ENCODE measurements around the gene STXBP6. TPM values are rescaled to one million over a fixed set of nuclear protein-coding genes. Genes with fewer than 3 reads are reported as not detected.

The STXBP6 gene
- polyA plus RNA-seq, 1 donor (not counting 4 experiments of a cell fraction or from before 2014, with no cell fraction given), result 1.4 TPM

DNA sequence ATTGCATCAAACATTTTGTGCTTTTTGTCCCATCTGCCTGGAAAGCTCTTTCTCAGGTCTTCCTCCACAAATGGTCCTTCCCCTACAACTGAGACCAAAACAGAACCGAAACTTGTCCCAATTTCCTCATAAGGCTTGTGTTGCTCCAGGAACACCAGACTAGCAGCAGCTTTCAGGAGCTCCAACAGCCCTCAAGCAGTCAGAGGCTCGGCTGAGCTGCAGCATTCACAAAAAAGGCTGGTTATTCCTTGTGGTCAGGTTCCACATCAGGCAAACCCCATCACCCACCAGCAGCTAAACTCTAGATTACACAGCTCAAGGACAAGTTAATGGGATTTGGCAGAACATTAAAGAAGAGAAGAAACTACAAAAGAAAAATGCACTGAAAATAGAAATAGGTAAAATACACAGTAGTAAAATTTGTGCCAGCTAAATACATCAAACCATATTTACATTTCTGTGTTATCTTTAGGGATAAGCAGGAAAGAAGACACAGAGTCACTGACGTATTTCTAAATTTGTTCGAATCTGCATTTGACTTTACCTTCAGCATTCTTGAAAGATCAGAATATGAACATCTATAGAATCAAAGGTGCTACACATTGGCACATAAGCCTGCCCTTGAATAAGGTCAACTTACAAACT is 141.2 kb downstream of the STXBP6 start:
- TF ChIP-seq CTCF (optimal IDR thresholded peaks at IDR 0.05 in 1 of 3, IDR thresholded peaks at IDR 0.05 in 1 of 3, conservative IDR thresholded peaks at IDR 0.05 in 1 of 3; ENCODE audit: extremely low read depth in 1 of 3, insufficient read depth in 2 of 3, low read length in 3 of 3), result no peak
- TF ChIP-seq EZH2 (IDR thresholded peaks at IDR 0.05; ENCODE audit: low read length), result no peak
- no peaks in the 10 kb centered on the region for H3K9me3 ChIP-seq (ENCODE audit: control insufficient read depth, low read depth, low read length)
- H3K4me2 ChIP-seq (ENCODE audit: control insufficient read depth, extremely low read depth, insufficient read depth, low read depth, low read length), result no peak overlapping the region
- H3K79me2 ChIP-seq (ENCODE audit: control insufficient read depth, insufficient read depth, low read length), result no peaks in the 10 kb centered on the region
- no peak overlapping the region for H3K4me3 ChIP-seq (ENCODE audit: control insufficient read depth in 2 of 3, extremely low read depth in 1 of 3, insufficient read depth in 2 of 3, low read depth in 1 of 3, low read length in 3 of 3)
- no peaks in the 10 kb centered on the region for H3K27me3 ChIP-seq (ENCODE audit: control insufficient read depth, extremely low read depth, insufficient read depth, low read length)
- no peaks in the 10 kb centered on the region for H4K20me1 ChIP-seq (ENCODE audit: control insufficient read depth, extremely low read depth, insufficient read depth, low read length)
- no peaks in the 10 kb centered on the region for H3K4me1 ChIP-seq (ENCODE audit: control insufficient read depth, extremely low read depth, insufficient read depth, low read length)
- FAIRE-seq (no peak), DNase-seq (ENCODE audit: low read depth, low spot score) (no peak)
- H3K36me3 ChIP-seq (ENCODE audit: control insufficient read depth in 2 of 2, extremely low read depth in 1 of 2, insufficient read depth in 2 of 2, low read length in 2 of 2), result no peaks in the 10 kb centered on the region
- no peak overlapping the region for H2AFZ ChIP-seq (ENCODE audit: control insufficient read depth, low read length)
- dilution Hi-C loops (cut with MboI; ENCODE audit: extremely low pct_ligation_motif_present, low sequenced_read_pairs), result no loop called here
- H3K27ac ChIP-seq (ENCODE audit: control insufficient read depth, insufficient read depth, low read length), result no peak overlapping the region
- H3K9ac ChIP-seq (ENCODE audit: control insufficient read depth, extremely low read depth, insufficient read depth, low read length), result no peak overlapping the region
- H3K9me1 ChIP-seq (ENCODE audit: control insufficient read depth, extremely low read depth, insufficient read depth, low read length), result no peaks in the 10 kb centered on the region

DNA sequence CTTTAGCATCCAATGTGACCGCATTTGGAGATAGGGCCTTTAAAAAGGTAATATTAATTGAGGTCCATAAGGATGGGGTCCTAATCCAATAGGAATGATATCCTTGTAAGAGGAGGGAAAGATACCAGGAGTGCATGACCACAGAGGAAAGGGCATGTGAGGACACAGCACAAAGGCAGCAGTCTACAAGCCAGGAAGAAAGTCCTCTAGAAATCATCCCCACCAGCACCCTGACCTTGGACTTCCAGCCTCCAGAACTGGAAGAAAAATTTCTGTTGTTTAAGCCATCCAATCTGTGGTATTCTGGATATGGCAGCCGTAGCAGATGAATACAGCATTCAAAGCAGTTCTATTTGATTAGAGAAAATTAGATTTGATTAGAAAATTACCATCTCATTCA is 145.4 kb downstream of the STXBP6 start:
- FAIRE-seq (no peak), DNase-seq (ENCODE audit: low read depth, low spot score) (no peak)
- no peaks in the 10 kb centered on the region for H3K9me3 ChIP-seq (ENCODE audit: control insufficient read depth, low read depth, low read length)
- no peaks in the 10 kb centered on the region for H3K79me2 ChIP-seq (ENCODE audit: control insufficient read depth, insufficient read depth, low read length)
- no peaks in the 10 kb centered on the region for H3K36me3 ChIP-seq (ENCODE audit: control insufficient read depth in 2 of 2, extremely low read depth in 1 of 2, insufficient read depth in 2 of 2, low read length in 2 of 2)
- no peaks in the 10 kb centered on the region for H3K9me1 ChIP-seq (ENCODE audit: control insufficient read depth, extremely low read depth, insufficient read depth, low read length)
- H3K4me3 ChIP-seq (ENCODE audit: control insufficient read depth in 2 of 3, extremely low read depth in 1 of 3, insufficient read depth in 2 of 3, low read depth in 1 of 3, low read length in 3 of 3), result no peak overlapping the region
- no peak for TF ChIP-seq EZH2 (IDR thresholded peaks at IDR 0.05; ENCODE audit: low read length)
- TF ChIP-seq CTCF (optimal IDR thresholded peaks at IDR 0.05 in 1 of 3, IDR thresholded peaks at IDR 0.05 in 1 of 3, conservative IDR thresholded peaks at IDR 0.05 in 1 of 3; ENCODE audit: extremely low read depth in 1 of 3, insufficient read depth in 2 of 3, low read length in 3 of 3), result no peak
- H3K27me3 ChIP-seq (ENCODE audit: control insufficient read depth, extremely low read depth, insufficient read depth, low read length), result no peaks in the 10 kb centered on the region
- dilution Hi-C loops (cut with MboI; ENCODE audit: extremely low pct_ligation_motif_present, low sequenced_read_pairs), result no loop called here
- H3K27ac ChIP-seq (ENCODE audit: control insufficient read depth, insufficient read depth, low read length), result no peak overlapping the region
- no peak overlapping the region for H2AFZ ChIP-seq (ENCODE audit: control insufficient read depth, low read length)
- H3K4me1 ChIP-seq (ENCODE audit: control insufficient read depth, extremely low read depth, insufficient read depth, low read length), result peaks cover 6% of the 10 kb centered on the region
- no peak overlapping the region for H3K9ac ChIP-seq (ENCODE audit: control insufficient read depth, extremely low read depth, insufficient read depth, low read length)
- H4K20me1 ChIP-seq (ENCODE audit: control insufficient read depth, extremely low read depth, insufficient read depth, low read length), result no peaks in the 10 kb centered on the region
- H3K4me2 ChIP-seq (ENCODE audit: control insufficient read depth, extremely low read depth, insufficient read depth, low read depth, low read length), result no peak overlapping the region
